Muscle of arm (tissue), 12 donors: Measurements from ENCODE around the gene SAXO2. TPM values are rescaled to one million over a fixed set of nuclear protein-coding genes. Genes with fewer than 3 reads are reported as not detected.
"Not testable (repeated sequence)": the region's sequence is repeated elsewhere in the genome, so short reads cannot be mapped to it uniquely, and the experiment has no call there.

ENCODE experiments used
- DNase-seq: peaks from one replicate; pipeline ENCODE4 v3.0.0-alpha.2; 2013
- polyA plus RNA-seq, 12 donors: library from polyadenylated mRNA; unstranded; fragments of 120-200 nt; gene quantifications; one replicate each; pipeline ENCODE4 v1.2.1, GENCODE V29; 2013; ENCODE audit not compliant: insufficient read length in 12 of 12

Gene SAXO2
- polyA plus RNA-seq, 12 donors = 0.74 to 4.6 (median 2.2) TPM; not detected in 2

- DNase-seq = not testable (repeated sequence)
These were observed 51.5 kb downstream of the SAXO2 start for GRCh38 chr15:82313951-82314768.

- DNase-seq = no peak
These were observed 52.3 kb downstream of the SAXO2 start for GRCh38 chr15:82314769-82315518.

GRCh38 chr15:82315519-82316246 is 53.1 kb downstream of the SAXO2 start:
- no peak for DNase-seq

GRCh38 chr15:82316247-82317090 is 53.9 kb downstream of the SAXO2 start:
- not testable (repeated sequence) for DNase-seq

- no peak for DNase-seq
These were observed 54.5 kb downstream of the SAXO2 start for GRCh38 chr15:82317091-82317489.

GRCh38 chr15:82317516-82317915 is 54.9 kb downstream of the SAXO2 start:
- DNase-seq = not testable (repeated sequence)

- not testable (repeated sequence) for DNase-seq
These were observed 55.7 kb downstream of the SAXO2 start for GRCh38 chr15:82318281-82318680.

GRCh38 chr15:82319522-82320278 is 57.1 kb downstream of the SAXO2 start:
- not testable (repeated sequence) for DNase-seq

- DNase-seq = not testable (repeated sequence)
These were observed 58.2 kb downstream of the SAXO2 start for GRCh38 chr15:82320861-82321260.

- not testable (repeated sequence) for DNase-seq
These were observed 59.9 kb downstream of the SAXO2 start for GRCh38 chr15:82322488-82322887.

GRCh38 chr15:82324831-82325230 is 62.2 kb downstream of the SAXO2 start:
- not testable (repeated sequence) for DNase-seq

GRCh38 chr15:82325646-82326045 is 63.0 kb downstream of the SAXO2 start:
- DNase-seq = not testable (repeated sequence)

- not testable (repeated sequence) for DNase-seq
These were observed 64.3 kb downstream of the SAXO2 start for GRCh38 chr15:82326896-82327295.

- DNase-seq = not testable (repeated sequence)
These were observed 64.8 kb downstream of the SAXO2 start for GRCh38 chr15:82327372-82327771.

- DNase-seq = not testable (repeated sequence)
These were observed 66.4 kb downstream of the SAXO2 start for GRCh38 chr15:82329039-82329438.

GRCh38 chr15:82330921-82331320 is 68.3 kb downstream of the SAXO2 start:
- DNase-seq = not testable (repeated sequence)

GRCh38 chr15:82331576-82332304 is 69.1 kb downstream of the SAXO2 start:
- not testable (repeated sequence) for DNase-seq

GRCh38 chr15:82332711-82333602 is 70.3 kb downstream of the SAXO2 start:
- peak; percentile 15 for DNase-seq
